ENCODE measurements around the gene KCNAB2.
"Not testable (repeated sequence)": the region's sequence is repeated elsewhere in the genome, so short reads cannot be mapped to it uniquely, and the experiment has no call there.

Gene KCNAB2

GRCh38 chr1:6071219-6071618 lies 25.5 kb downstream of the KCNAB2 start:
- Histone ChIP-seq H3K36me3 (ENCODE audit: control insufficient read depth, insufficient read depth, low read length) (no peaks in the 10 kb centered on the region), H3K4me3 (ENCODE audit: low read length) (no peak overlapping the region), H3K4me1 (ENCODE audit: control insufficient read depth, insufficient read depth, low read length) (no peaks in the 10 kb centered on the region), H3K9me3 (ENCODE audit: control insufficient read depth, low read length) (no peaks in the 10 kb centered on the region), H3K27me3 (ENCODE audit: control insufficient read depth, insufficient read depth, low read length) (no peaks in the 10 kb centered on the region), H3K9ac (ENCODE audit: low read length) (no peak overlapping the region)

GRCh38 chr1:6072774-6073479 lies 27.2 kb downstream of the KCNAB2 start:
- Histone ChIP-seq H3K36me3 (ENCODE audit: control insufficient read depth, insufficient read depth, low read length) (no peaks in the 10 kb centered on the region), H3K9me3 (ENCODE audit: control insufficient read depth, low read length) (no peaks in the 10 kb centered on the region), H3K9ac (ENCODE audit: low read length) (no peak overlapping the region), H3K4me1 (ENCODE audit: control insufficient read depth, insufficient read depth, low read length) (no peaks in the 10 kb centered on the region), H3K27me3 (ENCODE audit: control insufficient read depth, insufficient read depth, low read length) (no peaks in the 10 kb centered on the region), H3K4me3 (ENCODE audit: low read length) (no peak overlapping the region)

- Histone ChIP-seq H3K4me1 (ENCODE audit: control insufficient read depth, insufficient read depth, low read length) (no peaks in the 10 kb centered on the region), H3K9me3 (ENCODE audit: control insufficient read depth, low read length) (no peaks in the 10 kb centered on the region), H3K9ac (ENCODE audit: low read length) (no peak overlapping the region), H3K27me3 (ENCODE audit: control insufficient read depth, insufficient read depth, low read length) (no peaks in the 10 kb centered on the region), H3K36me3 (ENCODE audit: control insufficient read depth, insufficient read depth, low read length) (no peaks in the 10 kb centered on the region), H3K4me3 (ENCODE audit: low read length) (no peak overlapping the region)
Measured at GRCh38 chr1:6073480-6074053, 27.9 kb downstream of the KCNAB2 start.

- no peaks in the 10 kb centered on the region for H3K9me3 ChIP-seq (ENCODE audit: control insufficient read depth, low read length)
- no peak overlapping the region for H3K4me3 ChIP-seq (ENCODE audit: low read length)
- H3K4me1 ChIP-seq (ENCODE audit: control insufficient read depth, insufficient read depth, low read length): no peaks in the 10 kb centered on the region
- H3K27me3 ChIP-seq (ENCODE audit: control insufficient read depth, insufficient read depth, low read length): no peaks in the 10 kb centered on the region
- no peaks in the 10 kb centered on the region for H3K36me3 ChIP-seq (ENCODE audit: control insufficient read depth, insufficient read depth, low read length)
- H3K9ac ChIP-seq (ENCODE audit: low read length): no peak overlapping the region
Measured at GRCh38 chr1:6074192-6074901, 28.7 kb downstream of the KCNAB2 start.

GRCh38 chr1:6075748-6076147 lies 30.1 kb downstream of the KCNAB2 start:
- Histone ChIP-seq H3K4me1 (ENCODE audit: control insufficient read depth, insufficient read depth, low read length) (no peaks in the 10 kb centered on the region), H3K9ac (ENCODE audit: low read length) (no peak overlapping the region), H3K36me3 (ENCODE audit: control insufficient read depth, insufficient read depth, low read length) (no peaks in the 10 kb centered on the region), H3K9me3 (ENCODE audit: control insufficient read depth, low read length) (no peaks in the 10 kb centered on the region), H3K4me3 (ENCODE audit: low read length) (no peak overlapping the region), H3K27me3 (ENCODE audit: control insufficient read depth, insufficient read depth, low read length) (no peaks in the 10 kb centered on the region)

GRCh38 chr1:6077061-6077460 lies 31.4 kb downstream of the KCNAB2 start:
- not testable (repeated sequence) for H3K27me3 ChIP-seq (ENCODE audit: control insufficient read depth, insufficient read depth, low read length); H3K4me1 ChIP-seq (ENCODE audit: control insufficient read depth, insufficient read depth, low read length); H3K36me3 ChIP-seq (ENCODE audit: control insufficient read depth, insufficient read depth, low read length); H3K4me3 ChIP-seq (ENCODE audit: low read length); H3K9me3 ChIP-seq (ENCODE audit: control insufficient read depth, low read length); H3K9ac ChIP-seq (ENCODE audit: low read length)

- no peaks in the 10 kb centered on the region for H3K9me3 ChIP-seq (ENCODE audit: control insufficient read depth, low read length)
- H3K4me3 ChIP-seq (ENCODE audit: low read length): no peak overlapping the region
- H3K9ac ChIP-seq (ENCODE audit: low read length): no peak overlapping the region
- no peaks in the 10 kb centered on the region for H3K4me1 ChIP-seq (ENCODE audit: control insufficient read depth, insufficient read depth, low read length)
- H3K27me3 ChIP-seq (ENCODE audit: control insufficient read depth, insufficient read depth, low read length): no peaks in the 10 kb centered on the region
- no peaks in the 10 kb centered on the region for H3K36me3 ChIP-seq (ENCODE audit: control insufficient read depth, insufficient read depth, low read length)
Measured at GRCh38 chr1:6077506-6077905, 31.8 kb downstream of the KCNAB2 start.

GRCh38 chr1:6077919-6078318 lies 32.2 kb downstream of the KCNAB2 start:
- Histone ChIP-seq H3K9ac (ENCODE audit: low read length) (no peak overlapping the region), H3K4me3 (ENCODE audit: low read length) (no peak overlapping the region), H3K27me3 (ENCODE audit: control insufficient read depth, insufficient read depth, low read length) (no peaks in the 10 kb centered on the region), H3K9me3 (ENCODE audit: control insufficient read depth, low read length) (no peaks in the 10 kb centered on the region), H3K4me1 (ENCODE audit: control insufficient read depth, insufficient read depth, low read length) (no peaks in the 10 kb centered on the region), H3K36me3 (ENCODE audit: control insufficient read depth, insufficient read depth, low read length) (no peaks in the 10 kb centered on the region)

- no peaks in the 10 kb centered on the region for H3K27me3 ChIP-seq (ENCODE audit: control insufficient read depth, insufficient read depth, low read length)
- no peaks in the 10 kb centered on the region for H3K9me3 ChIP-seq (ENCODE audit: control insufficient read depth, low read length)
- no peaks in the 10 kb centered on the region for H3K4me1 ChIP-seq (ENCODE audit: control insufficient read depth, insufficient read depth, low read length)
Measured at GRCh38 chr1:6080469-6080868, 34.8 kb downstream of the KCNAB2 start.

GRCh38 chr1:6081901-6082300 lies 36.2 kb downstream of the KCNAB2 start:
- H3K4me3 ChIP-seq (ENCODE audit: low read length): no peak overlapping the region
- no peaks in the 10 kb centered on the region for H3K4me1 ChIP-seq (ENCODE audit: control insufficient read depth, insufficient read depth, low read length)
- H3K9ac ChIP-seq (ENCODE audit: low read length): no peak overlapping the region
- H3K36me3 ChIP-seq (ENCODE audit: control insufficient read depth, insufficient read depth, low read length): no peaks in the 10 kb centered on the region
- no peaks in the 10 kb centered on the region for H3K9me3 ChIP-seq (ENCODE audit: control insufficient read depth, low read length)
- H3K27me3 ChIP-seq (ENCODE audit: control insufficient read depth, insufficient read depth, low read length): no peaks in the 10 kb centered on the region

More at GRCh38 chr1:6080469-6080868, 34.8 kb downstream of the KCNAB2 start:
- Histone ChIP-seq H3K9ac (ENCODE audit: low read length) (no peak overlapping the region), H3K4me3 (ENCODE audit: low read length) (no peak overlapping the region), H3K36me3 (ENCODE audit: control insufficient read depth, insufficient read depth, low read length) (no peaks in the 10 kb centered on the region)

GRCh38 chr1:6082430-6082971 lies 36.8 kb downstream of the KCNAB2 start:
- no peaks in the 10 kb centered on the region for H3K36me3 ChIP-seq (ENCODE audit: control insufficient read depth, insufficient read depth, low read length)
- H3K9me3 ChIP-seq (ENCODE audit: control insufficient read depth, low read length): no peaks in the 10 kb centered on the region
- no peak overlapping the region for H3K4me3 ChIP-seq (ENCODE audit: low read length)
- H3K27me3 ChIP-seq (ENCODE audit: control insufficient read depth, insufficient read depth, low read length): no peaks in the 10 kb centered on the region
- no peaks in the 10 kb centered on the region for H3K4me1 ChIP-seq (ENCODE audit: control insufficient read depth, insufficient read depth, low read length)
- H3K9ac ChIP-seq (ENCODE audit: low read length): no peak overlapping the region

- no peaks in the 10 kb centered on the region for H3K27me3 ChIP-seq (ENCODE audit: control insufficient read depth, insufficient read depth, low read length)
- H3K36me3 ChIP-seq (ENCODE audit: control insufficient read depth, insufficient read depth, low read length): no peaks in the 10 kb centered on the region
- H3K4me1 ChIP-seq (ENCODE audit: control insufficient read depth, insufficient read depth, low read length): no peaks in the 10 kb centered on the region
- no peak overlapping the region for H3K9ac ChIP-seq (ENCODE audit: low read length)
- H3K9me3 ChIP-seq (ENCODE audit: control insufficient read depth, low read length): no peaks in the 10 kb centered on the region
- no peak overlapping the region for H3K4me3 ChIP-seq (ENCODE audit: low read length)
Measured at GRCh38 chr1:6083385-6083784, 37.7 kb downstream of the KCNAB2 start.
